Tibial nerve (tissue), 4 donors: ENCODE results near the gene EVC2. TPM values are rescaled to one million over a fixed set of nuclear protein-coding genes. Genes with fewer than 3 reads are reported as not detected.

Experiments used
- DNase-seq, 2 donors: peaks; one replicate each; pipeline ENCODE4 v3.0.0-alpha.2; 2019; ENCODE audit warnings: low spot score in 2 of 2
- H3K27ac ChIP-seq, 4 donors: fragments of 200-600 bp; sonication (generic) in 3 of 4; one replicate each; pipeline ENCODE4 v1.5.1; 2017 to 2019; ENCODE audit warnings: mild to moderate bottlenecking in 1 of 4
- H3K27me3 ChIP-seq, 2 donors: fragments of 200-600 bp; sonication (generic) in 1 of 2; one replicate each; pipeline versions ENCODE4 v1.5.1 to v1.6.0; 2017 to 2019
- H3K36me3 ChIP-seq, 3 donors: fragments of 200-600 bp; sonication (generic); one replicate each; pipeline ENCODE4 v1.5.1; 2018 to 2019
- H3K4me1 ChIP-seq, 4 donors: fragments of 200-600 bp; sonication (generic) in 3 of 4; one replicate each; pipeline ENCODE4 v1.5.1; 2017 to 2019
- H3K4me3 ChIP-seq, 4 donors: fragments of 200-600 bp; sonication (generic) in 3 of 4; one replicate each; pipeline ENCODE4 v1.5.1; 2017 to 2019; ENCODE audit warnings: mild to moderate bottlenecking in 1 of 4, moderate library complexity in 1 of 4
- H3K9me3 ChIP-seq, 4 donors: fragments of 200-600 bp; sonication (generic) in 3 of 4; one replicate each; pipeline ENCODE4 v1.5.1; 2017 to 2019
- EP300 ChIP-seq, 2 donors: sonication (generic); formaldehyde crosslinking; IDR thresholded peaks; one replicate each; pipeline ENCODE4 v1.6.1; 2017; ENCODE audit warnings: antibody characterized with exemption in 2 of 2, mild to moderate bottlenecking in 1 of 2
- POLR2A ChIP-seq, 2 donors: fragments of 450-650 bp; IDR thresholded peaks; one replicate each; pipeline ENCODE4 v1.6.1; 2017; ENCODE audit warnings: antibody characterized with exemption in 2 of 2, mild to moderate bottlenecking in 2 of 2, moderate library complexity in 2 of 2
- WGBS, 2 donors: methylation state at CpG; one replicate each; pipeline ENCODE4 v1.1.5; 2018; 5-methylcytosine and 5-hydroxymethylcytosine counted together
- total RNA-seq, 4 donors: library from RNA; depleted of rRNA; stranded (reverse); fragments of >200 nt; gene quantifications; one replicate each; pipeline ENCODE4 v1.1.0, GENCODE V29; 2016
- TF ChIP-seq, protein P1 (sequence below), 5 experiments: fragments of 200-600 bp in 3 of 5; fragments of 450-650 bp in 2 of 5; sonication (generic) in 3 of 5; IDR thresholded peaks; one replicate each; pipeline ENCODE4 v1.5.1; 2016 to 2019; ENCODE audit warnings: antibody characterized with exemption in 5 of 5, mild to moderate bottlenecking in 3 of 5, moderate library complexity in 2 of 5

Gene EVC2
- total RNA-seq, 4 donors from 2014 or later: 26.7 to 37.3 (median 29.0) TPM

DNA sequence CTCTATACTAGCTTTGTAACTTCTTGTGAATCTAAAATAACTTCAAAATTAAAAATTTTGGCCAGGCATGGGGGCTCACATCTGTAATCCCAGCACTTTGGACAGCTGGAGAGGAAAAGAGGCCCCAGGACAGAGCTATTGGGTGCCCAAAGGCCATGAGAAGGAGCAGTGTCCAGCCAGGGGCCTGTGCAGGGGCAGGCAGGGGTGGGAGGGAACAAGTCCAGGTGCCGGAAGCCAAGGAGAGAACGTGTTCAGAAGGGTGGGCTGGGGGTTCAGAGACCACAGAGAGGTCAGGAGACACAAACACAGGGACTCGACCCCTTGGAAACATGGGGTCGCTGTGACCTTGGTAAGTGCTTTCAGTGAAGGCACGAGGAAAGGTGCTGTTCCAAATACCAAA is 138.9 kb downstream of the EVC2 start:
- no peak overlapping the region for H3K27ac ChIP-seq
- no peaks in the 10 kb centered on the region for H3K27me3 ChIP-seq
- DNase-seq: no peak
- WGBS, 2 donors: 85 to 93% methylated on average over 5 of the region's 5 CpGs
- no peaks in the 10 kb centered on the region for H3K9me3 ChIP-seq
- no peaks in the 10 kb centered on the region for H3K4me1 ChIP-seq
- no peak for TF ChIP-seq EP300 (IDR thresholded peaks at IDR 0.05)
- TF ChIP-seq, protein P1, sequence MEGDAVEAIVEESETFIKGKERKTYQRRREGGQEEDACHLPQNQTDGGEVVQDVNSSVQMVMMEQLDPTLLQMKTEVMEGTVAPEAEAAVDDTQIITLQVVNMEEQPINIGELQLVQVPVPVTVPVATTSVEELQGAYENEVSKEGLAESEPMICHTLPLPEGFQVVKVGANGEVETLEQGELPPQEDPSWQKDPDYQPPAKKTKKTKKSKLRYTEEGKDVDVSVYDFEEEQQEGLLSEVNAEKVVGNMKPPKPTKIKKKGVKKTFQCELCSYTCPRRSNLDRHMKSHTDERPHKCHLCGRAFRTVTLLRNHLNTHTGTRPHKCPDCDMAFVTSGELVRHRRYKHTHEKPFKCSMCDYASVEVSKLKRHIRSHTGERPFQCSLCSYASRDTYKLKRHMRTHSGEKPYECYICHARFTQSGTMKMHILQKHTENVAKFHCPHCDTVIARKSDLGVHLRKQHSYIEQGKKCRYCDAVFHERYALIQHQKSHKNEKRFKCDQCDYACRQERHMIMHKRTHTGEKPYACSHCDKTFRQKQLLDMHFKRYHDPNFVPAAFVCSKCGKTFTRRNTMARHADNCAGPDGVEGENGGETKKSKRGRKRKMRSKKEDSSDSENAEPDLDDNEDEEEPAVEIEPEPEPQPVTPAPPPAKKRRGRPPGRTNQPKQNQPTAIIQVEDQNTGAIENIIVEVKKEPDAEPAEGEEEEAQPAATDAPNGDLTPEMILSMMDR (IDR thresholded peaks at IDR 0.05): no peak
- peaks cover 0 to 90% (median 0%) of the 10 kb centered on the region in 3 donors for H3K36me3 ChIP-seq
- H3K4me3 ChIP-seq: no peak overlapping the region

DNA sequence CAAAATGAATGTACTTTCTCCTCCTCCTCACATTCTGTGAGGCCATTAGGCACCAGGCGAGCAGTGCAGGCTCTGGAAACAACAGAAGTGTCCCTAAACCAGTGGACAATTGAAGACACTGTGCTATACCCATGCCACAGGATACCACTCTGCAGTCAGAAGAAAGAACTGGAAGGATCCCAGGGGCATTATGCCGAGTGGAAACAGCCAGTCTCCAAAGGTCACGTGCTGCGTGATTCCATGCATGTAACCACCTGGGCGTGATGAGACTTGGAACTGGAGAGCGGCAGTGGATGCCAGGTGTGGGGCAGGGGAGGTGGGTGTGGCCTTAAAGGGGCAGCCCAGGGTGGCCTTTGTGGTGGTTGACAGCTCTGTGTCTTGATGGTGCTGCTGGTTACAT is 139.4 kb downstream of the EVC2 start:
- H3K36me3 ChIP-seq: peaks cover 0 to 90% (median 0%) of the 10 kb centered on the region in 3 donors
- WGBS, 2 donors: 78 to 92% methylated on average over 6 of the region's 6 CpGs
- DNase-seq: no peak

DNA sequence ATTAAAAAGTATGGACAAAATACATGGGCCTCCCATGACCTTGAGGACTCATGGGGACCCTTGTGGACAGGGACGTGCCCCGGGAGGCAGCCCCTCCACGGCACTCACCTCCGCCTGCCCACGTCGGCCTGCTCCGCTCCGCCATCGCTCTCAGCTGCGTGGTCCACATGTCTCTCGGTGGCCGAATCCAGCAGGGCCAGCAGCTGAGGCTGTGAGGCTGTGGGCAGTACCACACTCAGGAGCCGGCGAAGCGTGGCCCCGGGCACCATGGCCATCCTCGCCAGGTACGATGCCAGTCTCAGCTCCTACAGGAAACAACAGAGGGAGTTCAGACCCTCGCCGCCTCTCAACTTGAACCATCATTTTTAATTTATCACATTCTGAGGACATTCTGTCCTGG is 140.0 kb downstream of the EVC2 start:
- DNase-seq: no peak
- Histone ChIP-seq H3K27me3 (no peaks in the 10 kb centered on the region), H3K9me3 (no peaks in the 10 kb centered on the region), H3K4me1 (no peaks in the 10 kb centered on the region), H3K27ac (no peak overlapping the region), H3K4me3 (no peak overlapping the region), H3K36me3 (peaks cover 0 to 90% (median 0%) of the 10 kb centered on the region in 3 donors)
- WGBS, 2 donors: 93% methylated on average over 20 of the region's 20 CpGs
- TF ChIP-seq EP300 (IDR thresholded peaks at IDR 0.05) (no peak), POLR2A (IDR thresholded peaks at IDR 0.05) (no peak)
- TF ChIP-seq, protein P1 (IDR thresholded peaks at IDR 0.05): no peak

More for the DNA sequence above, 139.4 kb downstream of the EVC2 start:
- no peak overlapping the region for H3K27ac ChIP-seq
- H3K9me3 ChIP-seq: no peaks in the 10 kb centered on the region
- H3K4me1 ChIP-seq: no peaks in the 10 kb centered on the region
- no peaks in the 10 kb centered on the region for H3K27me3 ChIP-seq
- TF ChIP-seq EP300 (IDR thresholded peaks at IDR 0.05): no peak
- TF ChIP-seq, protein P1 (IDR thresholded peaks at IDR 0.05): no peak
- no peak for TF ChIP-seq POLR2A (IDR thresholded peaks at IDR 0.05)
- H3K4me3 ChIP-seq: no peak overlapping the region

DNA sequence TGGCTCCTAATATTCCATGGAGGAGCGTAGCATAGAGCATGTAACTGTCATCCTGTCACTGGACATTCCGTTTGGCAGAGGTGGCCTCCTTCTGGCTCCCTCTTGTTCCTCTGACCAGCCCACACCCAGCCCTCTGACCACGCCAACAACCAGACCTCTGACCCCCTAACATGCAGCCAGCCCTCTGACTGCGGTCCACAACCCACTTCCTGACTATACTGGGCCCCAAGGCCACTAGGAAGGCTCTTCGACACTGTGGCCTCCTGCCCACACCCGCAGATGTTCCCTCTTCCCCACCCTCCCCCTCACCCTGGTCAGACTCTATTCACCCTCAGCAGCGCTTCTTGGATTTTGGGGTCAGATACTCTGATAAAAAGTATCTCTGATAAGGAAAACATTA is 141.4 kb downstream of the EVC2 start:
- 62 to 70% methylated on average over 7 of the region's 7 CpGs for WGBS, 2 donors
- H3K27me3 ChIP-seq: no peaks in the 10 kb centered on the region
- no peaks in the 10 kb centered on the region for H3K4me1 ChIP-seq
- H3K27ac ChIP-seq: no peak overlapping the region
- H3K9me3 ChIP-seq: no peaks in the 10 kb centered on the region
- no peak for DNase-seq
- no peak for TF ChIP-seq POLR2A (IDR thresholded peaks at IDR 0.05)
- TF ChIP-seq EP300 (IDR thresholded peaks at IDR 0.05): no peak
- TF ChIP-seq, protein P1 (IDR thresholded peaks at IDR 0.05): no peak
- no peak overlapping the region for H3K4me3 ChIP-seq
- H3K36me3 ChIP-seq: peaks cover 0 to 90% (median 0%) of the 10 kb centered on the region in 3 donors

DNA sequence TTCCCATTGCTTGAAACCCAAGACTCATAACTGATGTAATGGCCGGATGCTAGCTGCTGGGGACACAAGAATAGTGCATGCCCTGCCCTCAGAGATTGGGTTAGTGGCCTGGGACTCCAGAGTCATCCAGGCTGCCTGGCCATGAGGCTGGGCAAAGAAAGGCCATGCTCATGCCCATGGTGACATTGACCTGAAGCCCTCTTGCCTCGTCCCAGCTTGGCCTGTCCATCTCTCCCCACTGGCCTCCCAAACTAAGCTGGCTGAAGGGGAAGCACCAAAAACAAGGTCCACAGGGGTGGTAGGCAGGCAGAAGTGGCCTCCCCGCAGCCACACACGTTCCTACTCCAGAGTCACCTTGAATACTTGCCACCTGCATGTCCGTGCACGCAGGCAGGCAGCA is 141.8 kb downstream of the EVC2 start:
- TF ChIP-seq EP300 (IDR thresholded peaks at IDR 0.05) (no peak), POLR2A (IDR thresholded peaks at IDR 0.05) (no peak)
- TF ChIP-seq, protein P1 (IDR thresholded peaks at IDR 0.05): no peak
- Histone ChIP-seq H3K4me1 (no peaks in the 10 kb centered on the region), H3K4me3 (no peak overlapping the region), H3K27ac (no peak overlapping the region), H3K27me3 (no peaks in the 10 kb centered on the region), H3K9me3 (no peaks in the 10 kb centered on the region), H3K36me3 (peaks cover 0 to 91% (median 0%) of the 10 kb centered on the region in 3 donors)
- DNase-seq: no peak
- WGBS, 2 donors: 92 to 99% methylated on average over 5 to 6 of the region's 6 CpGs
